ENCODE measurements around the gene SEC14L2.

The SEC14L2 gene

GRCh38 chr22:30365891-30366290 is 30.9 kb upstream of the SEC14L2 start:
- FAIRE-seq: no peak
- no peak for DNase-seq (ENCODE audit: insufficient read length, low spot score)
- TF ChIP-seq CTCF (IDR thresholded peaks at IDR 0.05; ENCODE audit: insufficient read depth, missing control alignments): no peak

- DNase-seq (ENCODE audit: insufficient read length, low spot score) (no peak), FAIRE-seq (no peak)
- no peak for TF ChIP-seq CTCF (IDR thresholded peaks at IDR 0.05; ENCODE audit: insufficient read depth, missing control alignments)
Measured at GRCh38 chr22:30368420-30368819, 28.4 kb upstream of the SEC14L2 start.

- FAIRE-seq: no peak
- no peak for TF ChIP-seq CTCF (IDR thresholded peaks at IDR 0.05; ENCODE audit: insufficient read depth, missing control alignments)
- no peak for DNase-seq (ENCODE audit: insufficient read length, low spot score)
Measured at GRCh38 chr22:30370641-30371230, 26.1 kb upstream of the SEC14L2 start.

- TF ChIP-seq CTCF (IDR thresholded peaks at IDR 0.05; ENCODE audit: insufficient read depth, missing control alignments): no peak
- no peak for DNase-seq (ENCODE audit: insufficient read length, low spot score)
- no peak for FAIRE-seq
Measured at GRCh38 chr22:30371321-30371720, 25.5 kb upstream of the SEC14L2 start.

- no peak for DNase-seq (ENCODE audit: insufficient read length, low spot score)
- FAIRE-seq: no peak
- no peak for TF ChIP-seq CTCF (IDR thresholded peaks at IDR 0.05; ENCODE audit: insufficient read depth, missing control alignments)
Measured at GRCh38 chr22:30371981-30372380, 24.8 kb upstream of the SEC14L2 start.

- DNase-seq (ENCODE audit: insufficient read length, low spot score): no peak
- no peak for FAIRE-seq
- no peak for TF ChIP-seq CTCF (IDR thresholded peaks at IDR 0.05; ENCODE audit: insufficient read depth, missing control alignments)
Measured at GRCh38 chr22:30372915-30373314, 23.9 kb upstream of the SEC14L2 start.

GRCh38 chr22:30373331-30374325 is 23.2 kb upstream of the SEC14L2 start:
- no peak for TF ChIP-seq CTCF (IDR thresholded peaks at IDR 0.05; ENCODE audit: insufficient read depth, missing control alignments)
- no peak for FAIRE-seq
- DNase-seq (ENCODE audit: insufficient read length, low spot score): no peak

Measured in D721Med (cell line).